Activated naive CD4-positive, alpha-beta T cell treated with anti-CD3 and anti-CD28 coated beads, Interleukin-2, amount 50 U/mL, for 24 hours (primary cell): Measurements from ENCODE around the gene RTL3.
"Not testable (repeated sequence)": the region's sequence is repeated elsewhere in the genome, so short reads cannot be mapped to it uniquely, and the experiment has no call there.

Source experiments
- H3K27ac Mint-ChIP-seq: one replicate; pipeline ENCODE4 v1.8.0; 2021; ENCODE audit warnings: mild to moderate bottlenecking, mixed read lengths
- H3K27me3 Mint-ChIP-seq: one replicate; pipeline ENCODE4 v1.8.0; 2021; ENCODE audit warnings: mixed read lengths
- H3K36me3 Mint-ChIP-seq: one replicate; pipeline ENCODE4 v1.8.0; 2021; ENCODE audit warnings: mixed read lengths
- H3K4me1 Mint-ChIP-seq: one replicate; pipeline ENCODE4 v1.8.0; 2021; ENCODE audit warnings: mixed read lengths
- H3K4me3 Mint-ChIP-seq: one replicate; pipeline ENCODE4 v1.8.0; 2021; ENCODE audit warnings: mild to moderate bottlenecking, mixed read lengths
- H3K9me3 Mint-ChIP-seq: one replicate; pipeline ENCODE4 v1.8.0; 2021; ENCODE audit warnings: mixed read lengths

Gene RTL3

DNA sequence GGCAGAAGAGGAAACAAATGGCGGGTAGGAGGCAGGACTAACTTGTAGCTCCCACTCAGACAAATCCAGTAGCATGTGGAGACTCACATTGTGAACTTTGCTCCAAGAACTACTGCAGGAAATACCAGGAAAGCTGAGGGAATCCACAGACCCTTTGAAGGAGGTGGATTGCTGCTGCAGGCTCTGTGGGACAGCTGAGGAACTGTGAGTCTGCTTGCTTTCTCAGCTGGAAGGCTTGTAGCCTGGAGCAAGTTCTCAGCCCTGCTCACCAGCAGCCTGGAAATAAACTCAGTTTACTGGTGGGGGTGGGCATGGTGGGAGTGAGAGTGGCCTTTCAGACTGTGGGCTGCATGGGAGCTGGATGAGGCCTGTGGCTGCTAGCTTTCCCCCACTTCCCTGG lies 16.0 kb downstream of the RTL3 start:
- H3K4me3 Mint-ChIP-seq: no peak overlapping the region
- peaks cover 16% of the 10 kb centered on the region for H3K9me3 Mint-ChIP-seq
- H3K36me3 Mint-ChIP-seq: peaks cover 2% of the 10 kb centered on the region
- H3K27me3 Mint-ChIP-seq: no peaks in the 10 kb centered on the region
- H3K27ac Mint-ChIP-seq: no peak overlapping the region
- peaks cover 14% of the 10 kb centered on the region for H3K4me1 Mint-ChIP-seq

DNA sequence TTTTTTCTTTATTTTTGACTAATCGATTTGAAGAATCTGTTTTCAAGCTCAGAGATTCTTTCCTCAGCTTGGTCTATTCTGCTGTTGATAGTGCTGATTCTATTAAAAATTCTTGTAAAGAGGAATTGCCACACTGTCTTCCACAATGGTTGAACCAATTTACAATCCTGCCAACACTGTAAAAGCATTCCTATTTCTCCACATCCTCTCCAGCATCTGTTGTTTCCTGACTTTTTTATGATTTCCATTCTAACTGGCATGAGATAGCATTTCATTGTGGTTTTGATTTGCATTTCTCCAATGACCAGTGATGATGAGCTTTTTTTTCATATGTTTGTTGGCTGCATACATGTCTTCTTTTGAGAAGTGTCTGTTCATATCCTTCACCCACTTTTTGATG lies 23.0 kb downstream of the RTL3 start:
- H3K36me3 Mint-ChIP-seq, H3K27ac Mint-ChIP-seq, H3K4me3 Mint-ChIP-seq, H3K27me3 Mint-ChIP-seq, H3K9me3 Mint-ChIP-seq, H3K4me1 Mint-ChIP-seq: not testable (repeated sequence)

DNA sequence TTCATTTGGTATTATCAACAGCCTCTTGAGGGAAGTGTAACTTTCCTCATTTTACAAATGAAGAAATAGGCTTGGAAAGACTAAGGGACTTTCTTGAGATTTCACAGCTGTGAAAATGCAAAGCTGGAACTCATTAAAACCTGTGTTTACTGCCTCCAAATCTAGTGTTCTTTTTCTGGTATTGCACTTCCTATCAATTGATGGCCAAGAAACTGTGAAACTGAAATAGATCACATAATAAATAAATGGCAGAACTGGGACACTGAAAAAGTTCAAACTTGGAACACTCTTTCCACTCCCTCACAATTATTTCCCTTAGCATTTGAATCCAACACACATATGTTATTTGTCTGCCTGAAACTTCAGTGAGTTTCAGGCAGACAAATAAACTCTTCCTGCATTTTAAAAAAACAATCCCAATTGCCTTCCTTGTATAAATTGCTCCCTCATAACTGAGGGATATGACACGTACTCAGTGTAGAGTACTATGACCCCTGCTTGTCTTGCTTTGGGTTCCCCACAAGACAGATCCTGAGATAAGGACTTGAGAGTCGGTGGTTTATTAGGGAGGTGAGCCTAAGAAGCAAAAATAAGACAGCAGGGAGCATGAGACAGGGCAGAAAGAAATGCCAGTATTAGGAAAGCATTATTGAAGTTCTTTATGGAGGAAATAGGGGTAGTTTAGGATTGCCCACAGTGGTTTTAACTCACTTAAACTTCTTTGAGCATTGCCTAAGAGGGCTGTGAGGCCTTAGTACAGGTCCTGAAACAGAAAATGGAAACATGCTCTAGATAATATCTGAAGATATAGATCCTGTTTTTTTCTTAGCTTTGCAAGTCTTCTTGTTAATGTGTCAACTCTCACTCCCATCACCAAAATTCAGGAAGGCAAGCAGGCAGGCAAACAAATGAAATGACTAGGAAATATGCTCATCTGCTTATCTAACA lies 33.9 kb downstream of the RTL3 start:
- H3K4me3 Mint-ChIP-seq: no peak overlapping the region
- H3K27me3 Mint-ChIP-seq: no peaks in the 10 kb centered on the region
- peaks cover under 1% of the 10 kb centered on the region for H3K9me3 Mint-ChIP-seq
- H3K4me1 Mint-ChIP-seq: peaks cover 7% of the 10 kb centered on the region
- H3K36me3 Mint-ChIP-seq: no peaks in the 10 kb centered on the region
- no peak overlapping the region for H3K27ac Mint-ChIP-seq

DNA sequence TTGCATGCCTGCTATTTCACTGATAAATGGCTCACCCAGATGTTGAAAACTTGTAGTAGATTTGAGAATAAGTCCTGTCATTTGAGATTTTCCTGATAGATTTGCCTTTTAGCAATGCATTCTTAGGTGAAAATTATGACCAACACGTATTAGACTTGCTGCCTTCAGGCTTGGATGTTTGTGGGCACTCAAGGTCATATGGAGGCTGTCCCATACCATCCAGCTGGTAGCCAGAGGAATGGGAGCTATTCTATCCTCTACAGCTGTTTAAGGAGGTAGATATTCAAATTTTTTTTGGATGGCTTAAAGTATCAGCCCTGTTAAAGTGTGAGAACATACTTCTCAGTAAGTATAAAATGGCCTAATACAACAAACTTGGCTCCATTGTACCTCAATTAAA lies 34.7 kb downstream of the RTL3 start:
- Mint-ChIP-seq H3K9me3 (no peaks in the 10 kb centered on the region), H3K4me3 (no peak overlapping the region), H3K4me1 (peaks cover 7% of the 10 kb centered on the region), H3K27me3 (no peaks in the 10 kb centered on the region), H3K27ac (no peak overlapping the region), H3K36me3 (no peaks in the 10 kb centered on the region)

DNA sequence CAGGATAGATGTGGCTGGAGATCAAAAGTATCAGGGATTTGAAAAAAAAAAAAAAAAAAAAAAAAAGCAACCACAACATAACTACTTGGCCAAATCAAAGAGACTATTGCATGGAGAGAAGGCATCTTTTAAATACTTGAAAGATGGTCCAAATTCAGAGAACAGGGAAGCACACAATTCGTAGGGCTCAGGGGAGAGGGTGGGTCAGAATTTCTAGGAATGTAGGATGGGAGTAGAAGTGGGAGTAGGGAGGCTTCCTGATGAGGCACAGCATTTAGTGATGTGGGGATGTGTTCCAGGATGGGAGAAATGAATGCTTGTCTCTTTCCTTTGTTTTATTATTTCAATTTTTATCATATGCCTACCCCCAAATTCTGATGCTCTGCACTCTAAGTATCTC lies 36.3 kb downstream of the RTL3 start:
- Mint-ChIP-seq H3K4me3 (no peak overlapping the region), H3K27me3 (no peaks in the 10 kb centered on the region), H3K27ac (no peak overlapping the region), H3K9me3 (no peaks in the 10 kb centered on the region), H3K36me3 (no peaks in the 10 kb centered on the region), H3K4me1 (peaks cover 7% of the 10 kb centered on the region)

DNA sequence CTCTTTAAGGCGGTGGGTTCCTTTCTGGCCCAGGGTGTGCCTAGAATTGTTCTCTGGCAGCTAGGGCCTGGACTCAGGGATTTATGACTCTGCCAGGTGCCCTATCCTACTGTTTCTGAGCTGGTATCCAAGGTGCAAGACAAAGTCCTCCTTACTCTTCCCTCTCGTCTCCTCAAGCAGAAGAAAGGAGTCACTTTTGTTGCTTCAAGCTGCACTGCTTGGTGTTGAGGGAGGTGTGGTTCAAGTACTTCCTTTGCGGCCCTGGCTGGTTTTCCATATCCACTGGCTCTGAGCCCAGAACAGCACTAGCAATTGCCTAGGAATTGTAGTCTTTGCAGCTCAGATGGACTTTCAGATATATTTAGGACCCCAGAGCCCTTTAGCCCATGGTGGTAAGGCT lies 39.3 kb downstream of the RTL3 start:
- Mint-ChIP-seq H3K4me3 (no peak overlapping the region), H3K9me3 (no peaks in the 10 kb centered on the region), H3K4me1 (no peaks in the 10 kb centered on the region), H3K36me3 (no peaks in the 10 kb centered on the region), H3K27me3 (no peaks in the 10 kb centered on the region), H3K27ac (no peak overlapping the region)

DNA sequence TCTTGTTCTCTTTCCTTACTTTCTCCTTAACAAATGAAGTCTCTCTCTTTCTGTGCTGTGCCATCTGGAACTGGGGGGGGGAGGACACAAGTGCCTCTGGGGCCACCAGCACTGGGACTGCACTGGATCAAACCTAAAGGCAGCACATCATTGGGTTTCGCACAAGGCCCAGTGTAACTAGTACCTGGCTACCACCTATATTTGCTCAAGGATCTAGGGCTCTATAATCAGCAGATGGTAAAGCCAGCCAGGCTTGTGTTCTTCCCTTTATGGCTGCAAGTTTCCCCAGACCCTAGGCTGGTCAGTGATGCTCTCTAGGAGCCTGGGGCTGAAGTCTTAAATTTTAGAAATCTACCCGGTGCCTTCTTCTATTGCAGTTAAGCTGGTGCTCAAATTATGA lies 40.1 kb downstream of the RTL3 start:
- H3K9me3 Mint-ChIP-seq: no peaks in the 10 kb centered on the region
- no peaks in the 10 kb centered on the region for H3K4me1 Mint-ChIP-seq
- H3K27ac Mint-ChIP-seq: no peak overlapping the region
- H3K27me3 Mint-ChIP-seq: no peaks in the 10 kb centered on the region
- no peaks in the 10 kb centered on the region for H3K36me3 Mint-ChIP-seq
- no peak overlapping the region for H3K4me3 Mint-ChIP-seq

DNA sequence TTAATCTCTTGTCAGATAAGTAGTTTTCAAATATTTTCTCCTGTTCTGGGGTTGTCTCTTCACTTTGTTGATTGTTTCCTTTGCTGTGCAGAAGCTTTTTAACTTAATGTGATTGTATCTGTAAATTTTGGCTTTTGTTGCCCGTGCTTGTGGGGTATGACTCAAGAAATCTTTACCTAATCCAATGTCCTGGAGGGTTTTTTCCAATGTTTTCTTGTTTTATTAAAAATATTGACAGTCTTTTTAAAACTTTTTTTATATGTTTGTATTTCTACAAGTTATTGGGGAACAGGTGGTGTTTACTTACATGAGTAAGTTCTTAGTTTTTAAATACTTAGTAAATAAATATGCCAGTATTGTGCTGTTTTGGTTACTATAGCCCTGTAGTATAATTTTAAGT lies 44.9 kb downstream of the RTL3 start:
- H3K27me3 Mint-ChIP-seq: no peaks in the 10 kb centered on the region

More for the DNA sequence above, 44.9 kb downstream of the RTL3 start:
- Mint-ChIP-seq H3K9me3 (no peaks in the 10 kb centered on the region), H3K27ac (no peak overlapping the region), H3K4me1 (no peaks in the 10 kb centered on the region), H3K4me3 (no peak overlapping the region), H3K36me3 (no peaks in the 10 kb centered on the region)
